Measurements from ENCODE around the gene KLK10.

Gene KLK10

GRCh38 chr19:51018745-51019543 is 565 bp downstream of the KLK10 start:
- no peak for TF ChIP-seq GATA2 (IDR thresholded peaks at IDR 0.05; ENCODE audit: low read depth, low read length)
- TF ChIP-seq GATA3 (IDR thresholded peaks at IDR 0.05; ENCODE audit: low read depth, low read length): no peak

GRCh38 chr19:51016798-51017683 is 2.5 kb downstream of the KLK10 start:
- TF ChIP-seq GATA3 (IDR thresholded peaks at IDR 0.05; ENCODE audit: low read depth, low read length) (no peak), GATA2 (IDR thresholded peaks at IDR 0.05; ENCODE audit: low read depth, low read length) (no peak)

DNA sequence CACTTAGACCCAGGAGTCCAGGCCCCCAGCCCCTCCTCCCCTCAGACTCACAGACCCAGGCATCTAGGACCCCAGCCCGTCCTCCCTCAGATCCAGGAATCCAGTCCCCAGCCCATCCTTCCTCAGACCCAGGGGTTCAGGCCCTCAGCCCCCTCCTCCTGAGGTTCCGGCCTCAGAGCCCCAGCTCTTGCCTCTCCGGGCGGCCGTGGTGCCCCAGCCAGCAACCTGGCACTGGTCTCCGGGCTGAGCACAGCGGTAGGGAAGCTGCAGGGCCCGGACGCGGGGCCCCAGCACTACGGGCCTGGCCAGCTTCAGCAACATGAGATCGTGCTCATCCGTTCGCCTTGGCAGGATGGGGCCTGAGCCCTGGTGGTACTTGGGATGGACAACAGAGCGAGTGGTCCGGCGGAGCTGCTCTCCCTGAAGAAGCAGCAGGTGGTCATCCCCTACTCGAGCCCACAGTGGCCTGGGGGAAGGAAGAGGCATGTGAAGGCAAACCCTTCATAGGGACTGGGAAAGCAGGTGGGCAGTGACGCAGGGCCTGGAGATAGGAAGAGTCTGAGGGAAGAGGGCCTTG is 3.7 kb downstream of the KLK10 start:
- TF ChIP-seq GATA2 (IDR thresholded peaks at IDR 0.05; ENCODE audit: low read depth, low read length) (no peak), GATA3 (IDR thresholded peaks at IDR 0.05; ENCODE audit: low read depth, low read length) (no peak)

- no peak for TF ChIP-seq GATA3 (IDR thresholded peaks at IDR 0.05; ENCODE audit: low read depth, low read length)
Observed at GRCh38 chr19:51014242-51014641, 5.3 kb downstream of the KLK10 start.

DNA sequence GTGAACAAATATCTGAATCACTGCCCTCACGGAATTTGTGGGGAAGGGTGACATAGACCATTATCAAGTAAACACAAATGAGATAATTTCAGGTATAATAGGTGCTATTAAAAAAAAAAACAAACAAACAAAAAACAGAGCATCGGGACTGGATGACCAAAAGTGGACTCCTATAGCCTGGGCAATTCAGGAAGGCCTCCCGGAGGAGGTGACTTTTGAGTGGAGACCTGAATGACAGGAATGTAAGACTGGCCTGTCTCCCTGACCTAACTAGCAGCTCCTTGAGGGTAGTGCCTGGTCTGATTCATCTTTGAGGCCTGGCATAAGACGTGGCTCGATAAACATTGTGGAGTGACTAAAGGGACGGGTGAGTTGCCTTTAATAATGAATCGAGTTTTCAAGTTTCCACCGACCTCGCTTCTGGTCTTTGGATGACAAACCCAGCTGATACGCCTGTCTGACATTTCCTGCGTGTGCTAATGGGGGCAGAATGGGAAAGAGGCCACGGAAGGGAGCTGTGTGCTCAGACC is 6.8 kb downstream of the KLK10 start:
- TF ChIP-seq GATA2 (IDR thresholded peaks at IDR 0.05; ENCODE audit: low read depth, low read length) (no peak), GATA3 (IDR thresholded peaks at IDR 0.05; ENCODE audit: low read depth, low read length) (no peak)

GRCh38 chr19:51010066-51010795 is 9.3 kb downstream of the KLK10 start:
- TF ChIP-seq GATA3 (IDR thresholded peaks at IDR 0.05; ENCODE audit: low read depth, low read length): no peak
- no peak for TF ChIP-seq GATA2 (IDR thresholded peaks at IDR 0.05; ENCODE audit: low read depth, low read length)

- TF ChIP-seq GATA3 (IDR thresholded peaks at IDR 0.05; ENCODE audit: low read depth, low read length): no peak
- no peak for TF ChIP-seq GATA2 (IDR thresholded peaks at IDR 0.05; ENCODE audit: low read depth, low read length)
Observed at GRCh38 chr19:51009061-51009891, 10.2 kb downstream of the KLK10 start.

DNA sequence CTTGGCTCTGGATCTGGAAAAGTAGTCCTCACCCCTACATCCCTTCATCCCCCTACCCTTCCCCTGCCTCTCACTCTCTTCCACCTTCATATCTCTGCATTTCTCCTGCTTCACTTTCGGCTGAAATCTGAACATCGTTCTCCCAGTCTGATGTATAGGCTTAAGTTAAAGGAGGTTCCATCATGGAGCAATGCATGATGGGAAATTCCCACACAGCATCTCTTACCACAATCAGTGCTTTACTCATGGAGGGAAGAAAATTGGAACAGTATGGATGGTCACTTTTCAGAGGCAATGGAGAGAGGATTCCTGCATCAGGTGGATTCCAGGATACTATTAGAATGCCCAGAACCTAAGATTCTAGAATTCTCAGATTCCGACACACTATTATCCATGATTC is 12.0 kb downstream of the KLK10 start:
- TF ChIP-seq GATA2 (IDR thresholded peaks at IDR 0.05; ENCODE audit: low read depth, low read length): no peak
- TF ChIP-seq GATA3 (IDR thresholded peaks at IDR 0.05; ENCODE audit: low read depth, low read length): no peak

DNA sequence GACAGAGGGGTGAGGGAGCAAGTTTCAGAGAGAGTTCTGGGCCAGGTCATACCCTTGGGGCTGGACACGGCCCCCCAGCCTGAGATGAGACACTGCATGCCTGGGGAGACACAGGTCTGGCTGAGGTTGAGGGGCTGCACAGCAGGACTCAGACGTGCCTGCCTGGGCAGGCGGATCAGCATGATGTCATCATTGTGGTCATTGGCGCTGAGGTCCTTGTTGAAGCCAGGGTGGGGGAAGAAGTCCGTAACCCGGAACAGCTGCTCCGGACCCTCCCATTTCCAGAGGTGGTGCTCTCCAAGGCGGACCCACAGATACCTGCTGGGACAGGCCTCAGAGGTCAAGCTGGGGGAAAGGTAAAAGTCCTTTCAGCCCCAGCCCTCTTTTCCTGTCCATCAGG is 13.1 kb downstream of the KLK10 start:
- TF ChIP-seq GATA2 (IDR thresholded peaks at IDR 0.05; ENCODE audit: low read depth, low read length) (no peak), GATA3 (IDR thresholded peaks at IDR 0.05; ENCODE audit: low read depth, low read length) (no peak)

DNA sequence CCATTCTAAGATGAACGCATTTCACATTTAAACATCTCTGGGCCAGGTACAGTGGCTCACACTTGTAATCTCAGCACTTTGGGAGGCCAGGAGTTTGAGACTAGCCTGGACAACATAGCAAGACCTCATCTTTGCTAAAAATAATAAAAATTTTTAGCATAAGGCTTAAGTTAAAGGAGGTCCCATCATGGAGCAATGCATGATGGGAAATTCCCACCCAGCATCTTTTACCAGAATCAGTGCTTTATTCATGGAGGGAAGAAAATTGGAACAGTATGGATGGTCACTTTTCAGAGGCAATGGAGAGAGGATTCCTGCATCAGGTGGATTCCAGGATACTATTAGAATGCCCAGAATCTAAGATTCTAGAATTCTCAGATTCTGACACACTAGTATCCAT is 14.3 kb downstream of the KLK10 start:
- TF ChIP-seq GATA3 (IDR thresholded peaks at IDR 0.05; ENCODE audit: low read depth, low read length) (no peak), GATA2 (IDR thresholded peaks at IDR 0.05; ENCODE audit: low read depth, low read length) (no peak)

DNA sequence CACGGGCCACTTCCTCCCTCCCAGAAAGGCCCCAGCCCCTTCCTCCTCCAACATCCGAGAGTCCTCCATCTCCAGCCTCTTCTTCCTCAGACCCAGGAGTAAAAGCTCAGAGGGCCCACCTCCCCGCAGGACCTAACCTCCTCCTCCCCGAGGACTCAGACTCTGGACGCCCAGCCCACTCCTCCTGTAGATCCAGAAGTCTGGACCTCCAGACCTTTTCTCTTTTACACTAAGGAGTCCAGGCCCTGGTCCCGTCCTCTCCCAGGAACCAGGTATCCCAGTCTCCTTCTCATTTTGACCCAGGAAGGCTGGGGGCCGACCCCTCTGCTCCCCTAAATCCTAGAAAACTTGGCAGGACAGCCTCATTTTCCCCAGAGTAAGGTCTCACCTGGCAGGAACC is 16.2 kb downstream of the KLK10 start:
- TF ChIP-seq GATA2 (IDR thresholded peaks at IDR 0.05; ENCODE audit: low read depth, low read length) (no peak), GATA3 (IDR thresholded peaks at IDR 0.05; ENCODE audit: low read depth, low read length) (no peak)

- TF ChIP-seq GATA3 (IDR thresholded peaks at IDR 0.05; ENCODE audit: low read depth, low read length): no peak
- no peak for TF ChIP-seq GATA2 (IDR thresholded peaks at IDR 0.05; ENCODE audit: low read depth, low read length)
Observed at GRCh38 chr19:51002542-51003311, 16.8 kb downstream of the KLK10 start.

All from SH-SY5Y (cell line).